Esophagus squamous epithelium (tissue), 4 donors: ENCODE results near the gene MOGAT1.

ENCODE experiments used
- CTCF ChIP-seq, 6 experiments: fragments of 450-650 bp in 4 of 6; fragments of 200-600 bp in 2 of 6; sonication (generic) in 2 of 6; IDR thresholded peaks; one replicate each; pipeline ENCODE4 v1.5.1; 2016 to 2019; ENCODE audit warnings: antibody characterized with exemption in 6 of 6, mild to moderate bottlenecking in 4 of 6, moderate library complexity in 4 of 6
- POLR2A ChIP-seq, 4 donors: fragments of 450-650 bp; IDR thresholded peaks; one replicate each; pipeline ENCODE4 v1.6.1; 2017; ENCODE audit warnings: antibody characterized with exemption in 4 of 4, mild to moderate bottlenecking in 4 of 4, moderate library complexity in 3 of 4

GRCh38 chr2:222736301-222736700 is 64.8 kb downstream of the MOGAT1 start:
- no peak for TF ChIP-seq CTCF (IDR thresholded peaks at IDR 0.05)
- TF ChIP-seq POLR2A (IDR thresholded peaks at IDR 0.05): no peak
